ENCODE data around the gene CNGB1. TPM values are rescaled to one million over a fixed set of nuclear protein-coding genes. Genes with fewer than 3 reads are reported as not detected.

Gene CNGB1
- polyA plus RNA-seq, 1 experiment = not detected

GRCh38 chr16:57941016-57941664 is 29.8 kb downstream of the CNGB1 start:
- CTCF ChIA-PET = interaction anchor here (0.6 kb wide), 1 partner anchor 10 kb away, joined by 3 read pairs; no protein-coding TSS in a partner anchor
- POLR2A ChIA-PET = no interaction called here
- H3K27me3 ChIP-seq (ENCODE audit: control insufficient read depth, insufficient read depth, low read length) = peaks cover 9% of the 10 kb centered on the region; the same call in 1 of the 2 replicates
- H3K36me3 ChIP-seq (ENCODE audit: control insufficient read depth, insufficient read depth, low read length) = no peaks in the 10 kb centered on the region
- DNase-seq (ENCODE audit: low read depth) = no peak
- TF ChIP-seq CTCF (IDR thresholded peaks at IDR 0.05; ENCODE audit: insufficient read depth, low read depth, low read length) = no peak
- no peak overlapping the region for H3K4me3 ChIP-seq (ENCODE audit: low read depth, low read length)

GRCh38 chr16:57940382-57940966 is 30.5 kb downstream of the CNGB1 start:
- POLR2A ChIA-PET = no interaction called here
- no peak overlapping the region for H3K4me3 ChIP-seq (ENCODE audit: low read depth, low read length)
- no peak for TF ChIP-seq CTCF (IDR thresholded peaks at IDR 0.05; ENCODE audit: insufficient read depth, low read depth, low read length)
- CTCF ChIA-PET = interaction anchor here (0.6 kb wide), 1 partner anchor 9 kb away, joined by 3 read pairs; no protein-coding TSS in a partner anchor
- no peaks in the 10 kb centered on the region for H3K36me3 ChIP-seq (ENCODE audit: control insufficient read depth, insufficient read depth, low read length)
- DNase-seq (ENCODE audit: low read depth) = no peak
- H3K27me3 ChIP-seq (ENCODE audit: control insufficient read depth, insufficient read depth, low read length) = peaks cover 9% of the 10 kb centered on the region; the same call in 1 of the 2 replicates

GRCh38 chr16:57939872-57940224 is 31.1 kb downstream of the CNGB1 start:
- Histone ChIP-seq H3K27me3 (ENCODE audit: control insufficient read depth, insufficient read depth, low read length) (peaks cover 4% of the 10 kb centered on the region; the same call in 1 of the 2 replicates), H3K4me3 (ENCODE audit: low read depth, low read length) (no peak overlapping the region), H3K36me3 (ENCODE audit: control insufficient read depth, insufficient read depth, low read length) (no peaks in the 10 kb centered on the region)
- CTCF ChIA-PET = no interaction called here
- no peak for DNase-seq (ENCODE audit: low read depth)
- no peak for TF ChIP-seq CTCF (IDR thresholded peaks at IDR 0.05; ENCODE audit: insufficient read depth, low read depth, low read length)
- POLR2A ChIA-PET = no interaction called here

- CTCF ChIA-PET = interaction anchor here (0.9 to 1.1 kb wide), 2 partner anchors 23 to 33 kb away, joined by 3 read pairs; no protein-coding TSS in a partner anchor
- POLR2A ChIA-PET = no interaction called here
- Histone ChIP-seq H3K27me3 (ENCODE audit: control insufficient read depth, insufficient read depth, low read length) (peaks cover 4% of the 10 kb centered on the region; the same call in 1 of the 2 replicates), H3K36me3 (ENCODE audit: control insufficient read depth, insufficient read depth, low read length) (no peaks in the 10 kb centered on the region), H3K4me3 (ENCODE audit: low read depth, low read length) (no peak overlapping the region)
- peak; percentile 50 for DNase-seq (ENCODE audit: low read depth)
- TF ChIP-seq CTCF (IDR thresholded peaks at IDR 0.05; ENCODE audit: insufficient read depth, low read depth, low read length) = peak; percentile 17; the same call in 1 of the 2 replicates
Observed at GRCh38 chr16:57938936-57939871, 31.7 kb downstream of the CNGB1 start.

- H3K27me3 ChIP-seq (ENCODE audit: control insufficient read depth, insufficient read depth, low read length) = peaks cover 4% of the 10 kb centered on the region; the same call in 1 of the 2 replicates
- no peak for TF ChIP-seq CTCF (IDR thresholded peaks at IDR 0.05; ENCODE audit: insufficient read depth, low read depth, low read length)
- CTCF ChIA-PET = interaction anchor here (0.9 to 1.1 kb wide), 2 partner anchors 23 to 32 kb away, joined by 3 read pairs; no protein-coding TSS in a partner anchor
- DNase-seq (ENCODE audit: low read depth) = no peak
- no peaks in the 10 kb centered on the region for H3K36me3 ChIP-seq (ENCODE audit: control insufficient read depth, insufficient read depth, low read length)
- POLR2A ChIA-PET = no interaction called here
- no peak overlapping the region for H3K4me3 ChIP-seq (ENCODE audit: low read depth, low read length)
Observed at GRCh38 chr16:57938484-57938883, 32.4 kb downstream of the CNGB1 start.
